ENCODE measurements around the gene SFT2D3.

Gene SFT2D3

GRCh38 chr2:127703282-127703681 is 2.0 kb downstream of the SFT2D3 start:
- DNase-seq = no peak
- in situ Hi-C loops (cut with MboI; ENCODE audit: low pct_unique_long_range_greater_than_20kb, low sequenced_read_pairs) = no loop called here

- in situ Hi-C loops (cut with MboI; ENCODE audit: low pct_unique_long_range_greater_than_20kb, low sequenced_read_pairs) = no loop called here
- DNase-seq = no peak
Measured at GRCh38 chr2:127704641-127705390, 3.5 kb downstream of the SFT2D3 start.

- DNase-seq = no peak
- in situ Hi-C loops (cut with MboI; ENCODE audit: low pct_unique_long_range_greater_than_20kb, low sequenced_read_pairs) = no loop called here
Measured at GRCh38 chr2:127705391-127706065, 4.2 kb downstream of the SFT2D3 start.

- no peak for DNase-seq
- in situ Hi-C loops (cut with MboI; ENCODE audit: low pct_unique_long_range_greater_than_20kb, low sequenced_read_pairs) = no loop called here
Measured at GRCh38 chr2:127706215-127706990, 5.1 kb downstream of the SFT2D3 start.

GRCh38 chr2:127707890-127708648 is 6.8 kb downstream of the SFT2D3 start:
- no peak for DNase-seq

GRCh38 chr2:127709336-127709735 is 8.0 kb downstream of the SFT2D3 start:
- no peak for DNase-seq
- in situ Hi-C loops (cut with MboI; ENCODE audit: low pct_unique_long_range_greater_than_20kb, low sequenced_read_pairs) = no loop called here

More at GRCh38 chr2:127707890-127708648, 6.8 kb downstream of the SFT2D3 start:
- in situ Hi-C loops (cut with MboI; ENCODE audit: low pct_unique_long_range_greater_than_20kb, low sequenced_read_pairs) = no loop called here

- DNase-seq = no peak
- in situ Hi-C loops (cut with MboI; ENCODE audit: low pct_unique_long_range_greater_than_20kb, low sequenced_read_pairs) = no loop called here
Measured at GRCh38 chr2:127712999-127713398, 11.7 kb downstream of the SFT2D3 start.

- in situ Hi-C loops (cut with MboI; ENCODE audit: low pct_unique_long_range_greater_than_20kb, low sequenced_read_pairs) = no loop called here
- DNase-seq = no peak
Measured at GRCh38 chr2:127713562-127713961, 12.3 kb downstream of the SFT2D3 start.

- no peak for DNase-seq
- in situ Hi-C loops (cut with MboI; ENCODE audit: low pct_unique_long_range_greater_than_20kb, low sequenced_read_pairs) = no loop called here
Measured at GRCh38 chr2:127715778-127716449, 14.6 kb downstream of the SFT2D3 start.

- in situ Hi-C loops (cut with MboI; ENCODE audit: low pct_unique_long_range_greater_than_20kb, low sequenced_read_pairs) = no loop called here
- DNase-seq = no peak
Measured at GRCh38 chr2:127718271-127718670, 17.0 kb downstream of the SFT2D3 start.

- in situ Hi-C loops (cut with MboI; ENCODE audit: low pct_unique_long_range_greater_than_20kb, low sequenced_read_pairs) = no loop called here
- no peak for DNase-seq
Measured at GRCh38 chr2:127719301-127720218, 18.3 kb downstream of the SFT2D3 start.

GRCh38 chr2:127721311-127721977 is 20.1 kb downstream of the SFT2D3 start:
- in situ Hi-C loops (cut with MboI; ENCODE audit: low pct_unique_long_range_greater_than_20kb, low sequenced_read_pairs) = no loop called here
- DNase-seq = no peak

- no peak for DNase-seq
- in situ Hi-C loops (cut with MboI; ENCODE audit: low pct_unique_long_range_greater_than_20kb, low sequenced_read_pairs) = no loop called here
Measured at GRCh38 chr2:127721978-127722355, 20.7 kb downstream of the SFT2D3 start.

GRCh38 chr2:127722807-127723206 is 21.5 kb downstream of the SFT2D3 start:
- in situ Hi-C loops (cut with MboI; ENCODE audit: low pct_unique_long_range_greater_than_20kb, low sequenced_read_pairs) = no loop called here
- DNase-seq = no peak

GRCh38 chr2:127726158-127726880 is 25.0 kb downstream of the SFT2D3 start:
- no peak for DNase-seq
- in situ Hi-C loops (cut with MboI; ENCODE audit: low pct_unique_long_range_greater_than_20kb, low sequenced_read_pairs) = no loop called here

- in situ Hi-C loops (cut with MboI; ENCODE audit: low pct_unique_long_range_greater_than_20kb, low sequenced_read_pairs) = no loop called here
Measured at GRCh38 chr2:127733113-127733815, 32.0 kb downstream of the SFT2D3 start.

More at GRCh38 chr2:127733113-127733815, 32.0 kb downstream of the SFT2D3 start:
- no peak for DNase-seq
